GM23248 (cell line): ENCODE data around the gene PARD3B.

Experiments used
- EZH2 ChIP-seq: fragments of 200-600 bp; sonication (generic); IDR thresholded peaks from 2 replicates; pipeline ENCODE4 v1.6.1; 2018; ENCODE audit warnings: antibody characterized with exemption, mild to moderate bottlenecking; ENCODE audit not compliant: insufficient read depth, poor library complexity, severe bottlenecking
- EZH2phosphoT487 ChIP-seq: fragments of 200-600 bp; sonication (generic); IDR thresholded peaks from 2 replicates; pipeline ENCODE4 v1.6.1; 2018; ENCODE audit warnings: antibody characterized with exemption, moderate library complexity, mild to moderate bottlenecking, low read depth; ENCODE audit not compliant: insufficient read depth

GRCh38 chr2:205643391-205643885, 1098.2 kb downstream of the PARD3B start:
- TF ChIP-seq EZH2 (no peak), EZH2phosphoT487 (no peak)
